ENCODE results near the gene PSME4.
"Not testable (repeated sequence)": the region's sequence is repeated elsewhere in the genome, so short reads cannot be mapped to it uniquely, and the experiment has no call there.

The PSME4 gene

GRCh38 chr2:53880756-53881155 is 90.0 kb downstream of the PSME4 start:
- DNase-seq: no peak

- DNase-seq: no peak
Observed at GRCh38 chr2:53877556-53877955, 93.2 kb downstream of the PSME4 start.

DNA sequence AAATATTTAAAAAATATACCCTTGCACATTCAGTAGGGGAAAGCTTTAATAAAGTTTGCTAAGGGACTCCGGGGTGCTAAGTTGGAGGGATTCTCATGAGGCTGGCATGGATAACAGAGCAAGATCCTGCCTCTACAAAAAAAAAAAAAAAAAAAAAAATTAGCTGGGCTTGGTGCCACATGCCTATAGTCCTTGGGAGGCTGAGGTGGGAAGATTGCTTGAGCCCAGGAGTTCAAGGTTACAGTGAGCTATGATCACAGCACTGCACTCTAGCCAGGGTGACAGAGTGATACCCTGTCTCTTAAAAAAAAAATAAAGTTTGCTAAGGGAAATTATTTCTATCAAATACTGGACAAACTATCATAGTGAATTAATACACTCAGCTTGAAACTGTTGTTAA is 93.7 kb downstream of the PSME4 start:
- DNase-seq: no peak

DNA sequence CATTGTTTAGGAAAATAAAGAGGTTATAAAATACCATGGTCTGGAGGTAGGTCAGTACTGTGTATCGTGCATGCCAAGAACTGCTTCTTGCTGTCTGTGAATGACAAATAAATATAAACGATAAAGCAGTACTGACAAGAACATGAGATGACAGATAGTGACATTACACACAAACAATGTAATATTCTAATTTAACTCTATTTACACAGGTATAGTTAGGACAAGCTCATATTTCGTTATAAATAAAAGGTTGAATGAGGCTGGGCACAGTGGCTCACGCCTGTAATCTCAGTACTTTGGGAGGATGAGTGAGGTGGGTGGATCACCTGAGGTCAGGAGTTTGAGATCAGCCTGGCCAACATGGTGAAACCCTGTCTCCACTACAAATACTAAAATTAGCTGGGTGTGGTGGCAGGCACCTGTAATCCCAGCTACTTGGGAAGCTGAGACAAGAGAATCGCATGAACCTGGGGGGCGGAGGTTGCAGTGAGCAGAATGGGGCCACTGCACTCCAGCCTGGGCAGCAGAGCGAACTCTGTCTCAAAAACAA is 96.3 kb downstream of the PSME4 start:
- no peak for DNase-seq

- no peak for DNase-seq
Observed at GRCh38 chr2:53867773-53868172, 103.0 kb downstream of the PSME4 start.

DNA sequence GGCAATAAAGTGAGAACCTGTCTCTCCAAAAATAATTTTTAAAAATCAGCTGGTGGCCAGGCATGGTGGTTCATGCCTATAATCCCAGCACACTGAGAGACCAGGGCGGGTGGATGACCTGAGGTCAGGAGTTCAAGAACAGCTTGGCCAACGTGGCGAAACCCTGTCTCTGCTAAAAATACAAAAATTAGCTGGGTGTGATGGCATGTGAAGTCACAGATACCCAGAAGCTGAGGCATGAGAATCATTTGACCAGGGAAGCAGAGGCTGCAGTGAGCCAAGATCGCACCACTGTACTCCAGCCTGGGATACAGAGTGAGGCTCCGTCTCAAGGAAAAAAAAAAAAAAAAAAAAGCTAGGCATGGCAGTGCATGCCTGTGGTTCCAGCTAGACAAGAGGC is 103.6 kb downstream of the PSME4 start:
- no peak for DNase-seq

DNA sequence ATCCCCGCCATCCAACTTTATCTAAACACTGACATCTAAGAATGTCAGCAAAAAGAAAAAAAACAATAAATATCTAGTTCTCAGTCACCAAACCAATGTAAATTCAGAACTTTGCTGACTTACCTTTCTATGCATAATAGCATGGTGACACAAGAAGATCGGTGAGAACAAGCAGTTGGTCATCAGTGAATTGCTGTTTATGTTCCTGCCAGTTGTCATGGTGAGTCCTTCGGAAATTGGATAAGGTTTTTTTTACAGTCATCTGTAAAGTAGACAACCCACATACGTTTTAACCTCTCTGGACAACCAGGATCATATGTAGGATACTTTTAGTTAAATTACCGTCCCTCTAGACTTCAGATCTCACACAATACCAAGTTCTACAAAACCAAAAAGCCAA is 104.8 kb downstream of the PSME4 start:
- no peak for DNase-seq

GRCh38 chr2:53865264-53865663 is 105.5 kb downstream of the PSME4 start:
- DNase-seq: no peak

DNA sequence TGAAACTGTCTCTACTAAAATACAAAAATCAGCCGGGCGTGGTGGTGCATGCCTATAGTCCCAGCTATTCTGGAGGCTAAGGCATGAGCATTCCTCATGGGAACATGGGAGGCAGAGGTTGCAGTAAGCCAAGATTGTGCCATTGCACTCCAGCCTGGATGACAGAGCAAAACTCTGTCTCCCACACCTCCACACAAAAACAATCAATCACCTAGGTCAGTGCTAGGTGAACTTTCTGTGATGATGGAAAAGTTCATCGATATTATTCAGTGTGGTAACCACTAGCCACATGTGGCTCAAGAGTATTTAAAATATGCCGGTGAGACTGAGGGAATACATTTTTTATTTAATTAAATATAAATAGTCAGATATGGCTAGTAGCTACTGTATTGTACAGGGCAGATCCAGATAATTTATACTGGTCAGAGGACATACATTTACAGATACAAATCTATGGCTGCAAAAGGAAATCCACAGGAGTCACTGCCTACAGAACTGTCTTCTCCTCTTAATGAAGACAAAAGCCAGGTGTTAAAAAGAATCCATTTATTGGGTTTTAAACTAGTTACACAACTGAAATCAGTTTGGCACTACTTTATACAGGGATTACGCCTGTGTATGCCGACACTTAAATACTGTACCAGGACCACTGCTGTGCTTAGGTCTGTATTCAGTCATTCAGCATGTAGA is 107.1 kb downstream of the PSME4 start:
- DNase-seq: no peak

DNA sequence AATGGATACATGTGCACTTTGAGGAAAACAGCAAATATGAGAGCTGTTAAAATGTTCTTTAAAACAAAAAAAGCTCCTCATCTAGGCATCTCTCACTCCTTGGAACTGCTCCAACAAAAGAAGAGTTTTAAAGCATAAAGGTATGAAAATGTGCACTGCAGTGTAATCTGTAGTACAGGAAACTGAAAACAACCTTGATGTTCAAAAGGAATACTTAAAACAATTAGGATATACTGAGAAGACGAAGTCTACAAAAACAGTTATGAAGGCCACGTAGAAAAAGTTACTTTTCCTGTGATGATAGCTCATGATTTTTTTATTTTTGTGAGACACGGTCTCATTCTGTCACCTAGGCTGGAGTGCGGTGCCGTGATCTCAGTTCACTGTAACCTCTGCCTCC is 109.0 kb downstream of the PSME4 start:
- no peak for DNase-seq

DNA sequence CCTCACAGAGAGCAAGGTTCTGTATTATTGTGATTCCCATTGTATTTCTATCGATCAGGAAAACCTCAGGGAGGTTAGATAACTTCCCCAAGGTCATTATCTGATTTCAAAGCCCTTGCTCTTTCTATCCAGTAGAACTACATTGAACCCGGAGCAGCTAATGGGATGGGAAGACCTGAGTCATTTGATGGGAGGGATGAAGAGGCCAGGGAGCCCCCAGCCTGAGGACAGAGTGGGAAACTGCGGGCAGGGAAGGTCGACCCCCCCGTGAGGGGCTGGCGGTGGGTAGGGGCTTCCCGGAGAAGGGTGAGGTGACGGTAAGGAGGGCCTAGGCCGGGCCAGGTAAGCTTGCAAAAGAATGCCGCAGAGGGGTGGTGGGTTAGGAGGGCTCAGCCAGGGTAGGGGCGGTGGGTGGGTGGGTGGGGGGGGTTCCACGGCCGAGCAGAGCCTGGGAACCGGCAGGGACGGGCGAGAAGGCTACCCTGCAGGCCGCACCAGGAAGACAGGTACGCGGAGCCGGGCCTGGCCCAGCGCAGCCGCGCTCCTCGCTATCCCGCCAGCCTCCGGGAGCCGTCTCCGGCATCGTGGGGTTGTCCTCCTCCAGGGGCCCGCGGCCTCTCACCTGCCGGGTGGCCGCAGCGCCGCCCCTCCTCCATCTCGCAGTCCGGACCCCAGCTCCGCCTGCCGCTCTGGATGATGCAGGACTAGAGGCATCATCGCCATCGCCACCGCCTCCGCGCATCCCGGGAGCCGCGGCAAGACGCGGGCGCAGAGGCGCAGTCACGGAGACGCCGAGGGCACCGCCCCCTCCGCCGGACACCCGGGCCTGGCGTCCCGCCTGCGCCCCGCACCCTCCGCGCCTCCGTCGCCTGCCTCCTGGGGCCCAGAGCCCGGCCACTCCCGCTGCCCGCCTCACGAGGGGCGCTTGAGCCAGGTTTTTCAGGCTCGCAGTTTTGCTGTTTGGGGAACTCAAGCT is 111.3 kb downstream of the PSME4 start, which contains the start of gene GPR75:
GPR75 (minus strand) TSS at position 762 of the 976 bp plus-strand sequence. CDS start 5,211 bp downstream, outside the sequence.
- DNase-seq: no peak

- no peak for DNase-seq
Observed at GRCh38 chr2:53856272-53856671, 114.5 kb downstream of the PSME4 start.

DNA sequence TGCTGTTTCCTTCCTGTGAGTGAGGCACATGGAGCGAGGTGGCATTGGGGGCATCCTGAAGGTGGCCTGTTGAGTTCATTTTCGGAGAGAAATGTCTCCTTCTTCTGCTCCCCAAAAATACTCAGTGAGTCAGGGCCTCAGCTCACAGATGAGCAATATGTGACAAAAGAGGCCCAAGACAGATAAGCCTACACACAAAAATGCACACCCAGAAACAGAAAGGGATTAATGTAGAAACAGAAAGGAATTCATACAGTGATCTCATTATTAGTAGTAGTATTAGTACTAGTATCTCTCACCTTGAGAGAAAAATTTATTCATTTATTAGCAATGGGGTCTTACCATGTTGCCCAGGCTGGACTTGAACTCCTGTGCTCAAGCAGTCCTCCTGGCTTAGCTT is 116.1 kb downstream of the PSME4 start:
- no peak for DNase-seq

- no peak for DNase-seq
Observed at GRCh38 chr2:53852532-53852931, 118.3 kb downstream of the PSME4 start.

DNA sequence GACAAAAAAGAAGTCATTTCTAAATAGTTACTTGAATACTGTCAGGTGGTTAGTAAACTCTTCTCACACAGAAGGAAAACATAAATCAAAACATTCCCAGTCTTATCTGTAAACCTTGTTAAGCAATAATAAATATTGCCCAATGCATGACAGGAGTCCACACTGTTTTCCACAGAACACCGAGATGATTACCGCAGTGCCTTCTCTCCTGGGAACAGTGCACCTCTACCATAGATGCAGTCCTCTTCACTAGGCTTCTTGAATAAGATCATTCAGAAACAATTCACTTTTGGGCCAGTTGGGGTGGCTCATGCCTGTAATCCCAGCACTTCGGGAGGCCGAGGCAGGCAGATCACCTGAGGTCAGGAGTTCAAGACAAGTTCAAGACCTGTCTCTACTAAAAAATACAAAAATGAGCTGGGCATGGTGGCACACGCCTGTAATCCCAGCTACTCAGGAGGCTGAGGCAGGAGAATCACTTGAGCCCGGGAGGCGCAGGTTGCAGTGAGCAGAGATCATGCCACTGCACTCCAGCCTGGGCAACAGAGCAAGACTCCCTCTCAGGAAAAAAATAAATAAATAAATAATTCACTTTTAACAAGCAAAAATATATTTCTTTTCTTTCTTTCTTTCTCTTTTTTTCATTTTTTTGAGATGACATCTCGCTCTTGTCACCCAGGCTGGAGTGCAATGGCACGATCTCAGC is 119.6 kb downstream of the PSME4 start:
- not testable (repeated sequence) for DNase-seq

- DNase-seq: no peak
Observed at GRCh38 chr2:53848062-53848461, 122.7 kb downstream of the PSME4 start.

DNA sequence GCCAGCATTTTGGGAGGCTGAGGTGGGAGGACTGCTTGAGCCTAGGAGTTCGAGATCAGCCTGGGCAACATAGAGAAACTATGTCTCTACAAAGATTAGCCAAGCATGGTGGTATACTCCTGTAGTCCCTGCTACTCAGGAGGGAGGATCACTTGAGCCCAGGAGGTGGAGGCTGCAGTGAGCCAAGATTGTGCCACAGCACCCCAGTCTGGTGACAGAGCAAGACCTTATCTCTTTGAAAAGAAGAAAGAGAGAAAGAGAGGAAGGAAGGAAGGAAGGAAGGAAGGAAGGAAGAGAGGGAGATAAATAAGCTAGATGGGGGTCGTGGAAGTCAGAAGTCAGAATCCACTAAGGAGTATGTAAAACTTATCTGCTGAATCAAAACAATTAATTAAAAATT is 127.2 kb downstream of the PSME4 start:
- DNase-seq: no peak

GRCh38 chr2:53842891-53843290 is 127.9 kb downstream of the PSME4 start:
- no peak for DNase-seq

DNA sequence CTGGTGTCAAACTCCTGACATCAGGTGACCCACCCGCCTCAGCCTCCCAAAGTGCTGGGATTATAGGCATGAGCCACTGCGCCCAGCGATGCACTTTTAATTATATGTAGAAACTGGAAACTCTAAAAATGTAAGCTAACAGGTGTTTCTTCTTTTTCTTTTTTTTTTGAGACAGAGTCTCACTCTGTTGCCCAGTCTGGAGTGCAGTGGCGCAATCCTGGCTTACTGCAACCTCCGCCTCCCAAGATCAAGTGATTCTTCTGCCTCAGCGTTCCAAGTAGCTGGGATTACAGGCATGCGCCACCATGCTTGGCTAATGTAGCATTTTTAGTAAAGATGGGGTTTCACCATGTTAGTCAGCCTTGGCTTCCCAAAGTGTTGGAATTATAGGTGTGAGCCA is 129.1 kb downstream of the PSME4 start:
- DNase-seq: not testable (repeated sequence)

GRCh38 chr2:53840580-53840979 is 130.2 kb downstream of the PSME4 start:
- DNase-seq: no peak

GRCh38 chr2:53829980-53830290 is 140.9 kb downstream of the PSME4 start:
- not testable (repeated sequence) for DNase-seq

GRCh38 chr2:53829273-53829979 is 141.4 kb downstream of the PSME4 start:
- DNase-seq: no peak

GRCh38 chr2:53828331-53828730 is 142.5 kb downstream of the PSME4 start:
- no peak for DNase-seq
